Right cardiac atrium (tissue), 5 donors: ENCODE results near the gene MICA. TPM values are rescaled to one million over a fixed set of nuclear protein-coding genes. Genes with fewer than 3 reads are reported as not detected.
"Not testable (repeated sequence)": the region's sequence is repeated elsewhere in the genome, so short reads cannot be mapped to it uniquely, and the experiment has no call there.

Source experiments
- ATAC-seq, 2 donors: fragments of 200-7000 bp; cut with Tn5 transposase; one replicate each; pipeline versions ENCODE4 v1.8.0 to v1.9.1; 2020; ENCODE audit warnings: moderate library complexity in 2 of 2, mild to moderate bottlenecking in 1 of 2
- DNase-seq, 3 donors: peaks; one replicate each; pipeline ENCODE4 v3.0.0-alpha.2; 2020
- H3K27ac ChIP-seq: one replicate; pipeline ENCODE4 v1.5.1; 2013; ENCODE audit warnings: mild to moderate bottlenecking, low read length, control low read depth, moderate library complexity
- H3K27me3 ChIP-seq: one replicate; pipeline ENCODE4 v1.6.1; 2013; ENCODE audit not compliant: control insufficient read depth, insufficient read depth
- H3K4me1 ChIP-seq: one replicate; pipeline ENCODE4 v1.6.1; 2013; ENCODE audit warnings: low read length; ENCODE audit not compliant: control insufficient read depth, insufficient read depth
- H3K4me3 ChIP-seq: one replicate; pipeline ENCODE4 v1.5.1; 2013; ENCODE audit warnings: low read length, control low read depth
- H3K9me3 ChIP-seq: one replicate; pipeline ENCODE4 v1.6.1; 2013; ENCODE audit warnings: low read length; ENCODE audit not compliant: control insufficient read depth
- WGBS: extraction: QIAGEN DNeasy Blood & Tissue Kit; methylation state at CpG from one replicate; pipeline ENCODE4 v1.1.7; 2013; 5-methylcytosine and 5-hydroxymethylcytosine counted together
- intact Hi-C, 4 donors: fragments of 100-400 bp; cut with DNase I; formaldehyde crosslinking; loops; one replicate each; pipeline versions ENCODE4 v1.11.0 to v1.14.0; 2022 to 2023
- polyA plus RNA-seq: library from polyadenylated mRNA; stranded (reverse); fragments of 200-250 nt; gene quantifications from one replicate; pipeline ENCODE4 v1.2.3, GENCODE V29; 2013
- total RNA-seq, 4 donors: library from RNA; stranded (reverse); fragmentation: NEBNext Ultra II Directional; extraction: Animal tissue kit (Norgen Biotek cat#: 25700); gene quantifications; one replicate each; pipeline ENCODE4 v1.2.1, GENCODE V29; 2021
- donor health status: healthy with polysubstance abuse.
- donor health status: DM: no; HTN: yes; CAD: no.
- donor health status: DM: no; HTN: no; CAD: no.
- donor health status: DM: no; HTN: yes; CAD: no; lungs with severe emphysema.
- donor health status: DM: yes; HTN: yes; CAD: no.

MICA gene
- total and polyA plus RNA-seq, 5 donors = 8.8 to 13.6 (median 10.7) TPM

DNA sequence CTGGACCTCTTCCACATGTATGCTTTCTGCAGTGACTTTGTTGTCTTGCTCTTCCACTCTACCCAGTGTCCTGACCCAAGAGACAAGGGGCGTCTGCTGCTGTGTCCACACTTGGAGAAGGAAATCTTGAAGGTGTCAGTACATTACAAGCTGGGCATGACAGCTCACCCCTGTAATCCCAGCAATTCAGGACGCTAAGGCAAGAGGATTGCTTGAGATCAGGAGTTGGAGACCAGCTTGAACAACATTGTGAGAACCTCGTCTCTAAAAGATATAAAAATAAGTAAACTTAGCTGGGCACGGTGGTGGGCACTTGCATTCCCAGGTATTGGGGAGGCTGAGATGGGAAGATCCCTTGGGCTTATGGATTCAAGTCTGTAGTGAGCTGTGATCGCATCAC is 40.6 kb upstream of the MICA start:
- Histone ChIP-seq H3K27me3 (no peaks in the 10 kb centered on the region), H3K4me1 (no peaks in the 10 kb centered on the region), H3K9me3 (no peaks in the 10 kb centered on the region), H3K4me3 (no peak overlapping the region), H3K27ac (no peak overlapping the region)
- DNase-seq (no peak), ATAC-seq (no peak)
- 51% methylated on average over 5 of the region's 5 CpGs for WGBS
- intact Hi-C loops = loop anchor here in 1 of 4 donors (5.0 kb wide), 1 partner anchor 235 kb away; no protein-coding TSS in a partner anchor

DNA sequence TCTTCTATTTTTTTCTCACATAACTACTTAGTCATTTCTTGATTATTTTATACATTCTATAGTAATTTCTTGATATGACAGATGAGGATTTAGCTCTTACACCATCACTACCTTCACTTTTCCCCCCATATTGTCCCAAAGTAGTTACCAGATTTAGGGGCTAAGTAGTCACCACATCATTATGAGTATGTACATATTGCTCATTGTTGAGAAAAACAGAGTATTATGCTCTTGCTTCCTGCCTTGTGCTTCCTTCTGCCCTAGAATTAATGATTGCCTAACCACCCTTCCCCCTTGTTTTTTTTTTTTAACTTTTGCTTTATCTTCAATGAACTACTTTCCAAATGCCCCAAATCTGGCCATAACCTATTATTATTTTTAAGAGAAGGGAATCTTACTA is 39.6 kb upstream of the MICA start:
- no peaks in the 10 kb centered on the region for H3K27me3 ChIP-seq
- no peak overlapping the region for H3K4me3 ChIP-seq
- no peak for ATAC-seq
- no peaks in the 10 kb centered on the region for H3K4me1 ChIP-seq
- DNase-seq = no peak
- no peak overlapping the region for H3K27ac ChIP-seq
- intact Hi-C loops = loop anchor here in 1 of 4 donors (5.0 kb wide), 1 partner anchor 237 kb away; no protein-coding TSS in a partner anchor
- no peaks in the 10 kb centered on the region for H3K9me3 ChIP-seq

DNA sequence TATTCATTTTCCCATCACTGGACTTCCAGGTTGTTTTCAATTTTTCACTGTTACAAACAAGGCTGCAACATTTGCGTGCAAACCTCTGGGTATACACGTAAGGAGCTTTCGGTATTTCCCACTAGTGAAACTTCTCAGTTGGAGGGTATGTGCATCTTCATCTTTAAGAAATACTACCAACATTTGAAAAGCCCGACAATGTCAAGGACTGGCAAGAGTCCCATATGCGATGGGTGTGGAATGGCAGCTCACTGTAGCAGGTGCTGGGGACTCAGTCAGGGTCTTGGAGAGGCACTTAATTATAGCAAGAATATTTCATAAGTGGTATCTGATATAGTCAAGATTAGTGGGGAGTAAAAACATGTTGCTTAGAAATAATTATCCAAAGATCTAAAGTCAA is 37.5 kb upstream of the MICA start:
- ATAC-seq = no peak
- 73% methylated on average over 5 of the region's 5 CpGs for WGBS
- H3K9me3 ChIP-seq = no peaks in the 10 kb centered on the region
- H3K27ac ChIP-seq = no peak overlapping the region
- intact Hi-C loops = loop anchor here (2.0 to 5.0 kb wide), 4 partner anchors 169 to 229 kb away; partner anchors contain the start of gene PSORS1C2 (in 2 of the 4)
- H3K27me3 ChIP-seq = no peaks in the 10 kb centered on the region
- H3K4me3 ChIP-seq = no peak overlapping the region
- no peaks in the 10 kb centered on the region for H3K4me1 ChIP-seq
- DNase-seq = no peak

DNA sequence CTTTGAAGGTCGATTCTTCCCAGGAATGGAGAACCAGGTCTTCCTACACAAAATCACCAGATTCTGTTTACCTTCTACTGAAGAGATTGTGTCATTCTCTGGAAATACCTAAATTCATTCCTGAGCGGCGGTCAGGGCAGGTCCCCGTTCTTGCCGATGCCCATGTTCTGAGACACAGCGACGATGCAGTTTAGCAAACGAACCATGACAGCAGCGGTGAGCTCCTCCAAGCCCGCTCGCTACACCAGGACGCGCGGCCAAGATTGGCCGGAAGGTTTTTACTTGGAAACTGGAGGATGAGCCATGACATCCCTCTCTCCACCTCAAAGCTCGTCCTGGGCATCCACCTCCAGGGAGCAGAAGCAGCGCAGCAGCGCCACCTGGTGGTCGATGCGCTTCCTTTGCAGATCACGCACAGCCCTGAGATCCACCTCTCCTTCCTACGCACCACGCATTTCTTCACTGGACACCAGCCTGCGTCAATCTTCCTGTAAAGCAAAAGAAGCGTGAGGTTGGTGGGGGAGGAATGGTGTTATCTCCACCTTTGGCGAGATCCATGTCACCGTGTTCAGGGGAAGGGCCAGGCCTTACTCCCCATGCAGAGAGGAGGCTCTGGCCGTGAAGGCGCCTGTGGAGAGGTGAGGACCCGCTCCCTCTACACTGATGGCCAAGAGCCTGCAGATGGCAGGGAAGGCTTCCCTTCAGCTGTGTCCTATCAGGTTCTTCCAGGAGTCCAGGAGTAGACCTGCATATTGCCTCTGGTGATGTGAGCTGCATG is 36.5 kb upstream of the MICA start:
- peak; percentile 98 to 99 for ATAC-seq
- DNase-seq = peak; percentile 86 to 96 (median 96)
- intact Hi-C loops = loop anchor here (1.0 to 5.0 kb wide), 5 partner anchors 170 to 230 kb away; partner anchors contain the start of gene PSORS1C2 (in 2 of the 4)
- no peak overlapping the region for H3K4me3 ChIP-seq
- no peak overlapping the region for H3K27ac ChIP-seq
- WGBS = 5% methylated on average over 30 of the region's 30 CpGs
- H3K9me3 ChIP-seq = no peaks in the 10 kb centered on the region
- no peaks in the 10 kb centered on the region for H3K27me3 ChIP-seq
- H3K4me1 ChIP-seq = no peaks in the 10 kb centered on the region

DNA sequence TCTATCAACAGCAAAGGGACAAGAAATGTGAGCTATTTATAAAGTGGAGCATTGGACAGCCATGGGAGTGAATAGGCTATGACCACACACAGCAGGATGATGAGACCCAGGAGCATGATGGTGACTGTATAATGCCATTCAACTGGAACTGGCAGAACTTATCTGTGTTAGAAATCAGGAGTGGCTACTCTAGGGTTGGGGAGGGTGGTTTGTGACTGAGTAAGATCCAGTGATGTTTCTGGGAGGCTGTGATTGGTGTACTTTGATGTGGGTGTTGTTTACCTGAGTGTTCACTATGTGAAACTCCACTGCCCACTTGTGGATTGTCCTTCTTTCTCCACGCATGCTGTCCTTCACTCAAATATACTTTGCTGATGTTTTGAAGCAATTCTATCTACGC is 34.9 kb upstream of the MICA start:
- no peaks in the 10 kb centered on the region for H3K27me3 ChIP-seq
- H3K27ac ChIP-seq = no peak overlapping the region
- intact Hi-C loops = loop anchor here (5.0 kb wide), 3 partner anchors 176 to 231 kb away; partner anchors contain the start of gene PSORS1C2 (in 2 of the 4)
- H3K4me3 ChIP-seq = no peak overlapping the region
- H3K9me3 ChIP-seq = no peaks in the 10 kb centered on the region
- no peaks in the 10 kb centered on the region for H3K4me1 ChIP-seq
- DNase-seq (no peak), ATAC-seq (no peak)
- 77% methylated on average over 2 of the region's 2 CpGs for WGBS

DNA sequence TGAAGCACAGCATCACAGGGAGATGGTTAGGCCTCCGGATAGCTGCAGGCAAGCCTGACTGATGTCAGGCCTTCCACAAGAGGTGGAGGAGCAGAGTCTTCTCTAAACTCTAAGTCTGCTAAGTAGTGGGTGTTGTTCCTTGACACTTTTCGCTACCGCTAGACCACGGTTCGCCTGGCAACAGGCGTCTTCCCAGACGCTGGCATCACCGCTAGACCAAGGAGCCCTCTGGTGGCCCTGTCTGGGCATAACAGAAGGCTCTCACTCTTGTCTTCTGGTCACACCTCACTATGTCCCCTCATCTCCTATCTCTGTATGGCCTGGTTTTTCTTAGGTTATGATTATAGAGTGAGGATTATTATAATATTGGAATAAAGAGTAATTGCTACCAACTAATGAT is 29.3 kb upstream of the MICA start:
- not testable (repeated sequence) for H3K27me3 ChIP-seq, H3K9me3 ChIP-seq, DNase-seq, ATAC-seq, H3K27ac ChIP-seq, H3K4me1 ChIP-seq, H3K4me3 ChIP-seq
- 0% methylated on average over 4 of the region's 8 CpGs for WGBS
- intact Hi-C loops = loop anchor here in 1 of 4 donors (10.0 kb wide), 1 partner anchor 239 kb away; the partner anchor contains the start of gene PSORS1C2

DNA sequence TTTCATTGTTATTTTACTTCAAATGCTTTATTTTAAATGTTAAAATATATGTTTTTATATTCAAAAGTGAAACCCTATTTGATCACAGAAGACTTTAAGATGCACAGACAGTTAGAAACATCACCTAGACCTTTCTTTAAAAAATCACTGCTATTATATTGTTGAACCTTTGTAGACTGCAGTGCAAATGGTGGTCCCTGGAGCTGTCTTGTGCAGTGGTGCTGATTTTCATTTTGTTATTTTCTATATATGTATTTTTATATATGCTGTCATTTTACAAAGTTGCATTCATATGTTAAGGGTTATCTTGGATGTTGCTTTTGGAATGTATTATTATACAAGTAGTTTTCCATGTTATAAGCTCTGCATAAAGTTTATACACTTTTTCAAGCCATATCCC is 27.7 kb upstream of the MICA start:
- H3K4me1 ChIP-seq = no peaks in the 10 kb centered on the region
- intact Hi-C loops = loop anchor here in 1 of 4 donors (10.0 kb wide), 1 partner anchor 241 kb away; the partner anchor contains the start of gene PSORS1C2
- H3K4me3 ChIP-seq = no peak overlapping the region
- no peaks in the 10 kb centered on the region for H3K27me3 ChIP-seq
- ATAC-seq = no peak
- H3K9me3 ChIP-seq = no peaks in the 10 kb centered on the region
- no peak for DNase-seq
- no peak overlapping the region for H3K27ac ChIP-seq

DNA sequence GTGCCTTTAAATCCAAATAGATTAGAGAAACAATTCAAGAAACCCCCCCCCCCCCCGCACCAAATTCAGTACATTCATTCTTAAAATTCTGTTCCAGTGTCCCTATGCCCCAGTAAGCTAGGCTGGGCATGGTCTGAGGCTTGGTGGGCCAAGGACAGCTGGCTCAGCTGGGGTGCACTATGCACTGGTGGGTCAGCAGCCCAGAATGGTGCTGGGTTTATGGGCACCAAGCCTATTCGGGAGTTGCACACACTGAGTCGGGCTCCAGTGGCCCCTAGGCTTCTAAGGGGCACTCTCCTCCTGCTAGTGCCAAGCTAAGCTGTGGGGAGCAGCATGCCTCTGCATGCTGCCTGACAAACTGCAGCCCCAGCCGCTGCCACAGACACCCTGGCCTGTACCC is 26.4 kb upstream of the MICA start:
- Histone ChIP-seq H3K4me3 (no peak overlapping the region), H3K9me3 (no peaks in the 10 kb centered on the region), H3K4me1 (no peaks in the 10 kb centered on the region), H3K27me3 (no peaks in the 10 kb centered on the region), H3K27ac (no peak overlapping the region)
- 34% methylated on average over 4 of the region's 4 CpGs for WGBS
- DNase-seq (no peak), ATAC-seq (no peak)
- intact Hi-C loops = loop anchor here in 1 of 4 donors (10.0 kb wide), 1 partner anchor 242 kb away; the partner anchor contains the start of gene PSORS1C2

DNA sequence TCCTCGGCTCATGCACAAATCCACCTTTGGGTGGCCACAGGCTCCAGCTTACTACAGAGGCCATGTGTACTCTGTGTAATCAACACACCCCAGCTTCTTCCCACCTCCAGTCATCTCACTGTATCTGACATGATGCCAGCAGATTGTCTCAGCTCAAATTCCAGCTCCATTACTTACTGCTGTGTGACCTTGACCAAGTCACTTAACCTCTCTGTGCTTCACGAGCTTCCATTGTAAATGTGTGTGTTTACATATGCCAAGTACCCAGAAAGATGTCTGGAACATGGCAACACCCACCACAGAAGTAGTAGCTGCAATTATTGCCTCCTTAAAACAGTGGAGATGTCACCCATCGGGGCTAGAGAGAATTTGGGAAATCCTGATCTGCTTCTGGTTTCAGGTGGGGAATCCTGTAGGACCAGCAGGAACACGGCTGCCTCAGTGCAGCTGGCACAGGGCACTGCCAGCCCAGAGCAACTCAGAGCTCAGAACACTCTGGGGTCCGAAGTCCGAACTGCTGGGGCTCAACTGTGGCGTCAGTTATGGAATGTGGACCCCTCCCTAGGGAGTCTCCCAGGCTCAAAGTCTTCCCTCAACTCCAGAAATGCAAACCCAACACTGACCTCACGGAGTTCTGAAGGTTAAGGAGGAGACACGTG is 25.2 kb upstream of the MICA start:
- Histone ChIP-seq H3K27ac (no peak overlapping the region), H3K4me3 (no peak overlapping the region), H3K9me3 (no peaks in the 10 kb centered on the region), H3K27me3 (no peaks in the 10 kb centered on the region), H3K4me1 (no peaks in the 10 kb centered on the region)
- intact Hi-C loops = loop anchor here in 1 of 4 donors (10.0 kb wide), 1 partner anchor 243 kb away; the partner anchor contains the start of gene PSORS1C2
- WGBS = 53% methylated on average over 9 of the region's 9 CpGs
- DNase-seq (no peak), ATAC-seq (no peak)

DNA sequence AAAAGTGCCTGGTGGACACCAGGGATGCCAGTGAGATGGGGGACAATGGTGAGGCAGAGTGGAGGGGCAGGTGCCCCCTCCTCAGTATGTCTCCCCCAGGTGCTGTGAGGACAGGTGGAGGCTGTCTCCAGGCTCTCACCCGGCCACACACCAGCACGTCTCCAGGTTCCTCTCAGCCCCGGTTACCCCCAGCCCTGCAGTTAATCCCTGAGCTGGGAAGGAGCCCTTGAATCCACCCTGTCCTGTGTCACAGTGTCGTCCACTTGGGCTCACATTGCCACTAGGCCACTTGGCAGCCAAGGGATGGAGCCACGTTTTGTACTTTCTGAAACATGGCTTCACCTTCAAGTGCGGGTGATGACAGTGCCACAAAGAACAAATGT is 24.7 kb upstream of the MICA start:
- Histone ChIP-seq H3K27ac (no peak overlapping the region), H3K4me3 (no peak overlapping the region), H3K4me1 (no peaks in the 10 kb centered on the region), H3K9me3 (no peaks in the 10 kb centered on the region), H3K27me3 (no peaks in the 10 kb centered on the region)
- no peak for ATAC-seq
- intact Hi-C loops = loop anchor here in 1 of 4 donors (10.0 kb wide), 1 partner anchor 244 kb away; the partner anchor contains the start of gene PSORS1C2
- 66% methylated on average over 6 of the region's 6 CpGs for WGBS
- no peak for DNase-seq

DNA sequence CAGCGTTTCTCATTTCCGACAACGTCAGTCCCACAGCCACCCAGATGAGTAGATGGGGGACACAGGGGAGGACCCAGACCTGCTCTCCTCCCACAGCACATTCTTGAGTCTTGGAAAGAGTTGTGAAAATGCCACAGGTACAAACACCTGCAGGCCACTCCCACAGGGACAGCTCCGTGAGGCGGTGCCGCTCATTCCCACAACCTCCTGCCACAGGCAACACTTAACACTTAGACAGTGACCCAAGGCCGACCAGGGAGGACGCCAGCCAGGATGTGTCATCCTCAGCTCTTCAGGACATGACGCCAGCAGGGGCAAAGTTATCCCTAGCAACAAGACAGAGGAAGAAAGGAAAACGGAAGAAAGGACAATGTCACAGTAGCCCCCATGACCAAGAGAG is 23.5 kb upstream of the MICA start:
- DNase-seq (no peak), ATAC-seq (no peak)
- intact Hi-C loops = loop anchor here in 1 of 4 donors (10.0 kb wide), 1 partner anchor 245 kb away; the partner anchor contains the start of gene PSORS1C2
- Histone ChIP-seq H3K27me3 (no peaks in the 10 kb centered on the region), H3K4me3 (no peak overlapping the region), H3K9me3 (no peaks in the 10 kb centered on the region), H3K4me1 (no peaks in the 10 kb centered on the region), H3K27ac (no peak overlapping the region)
- WGBS = 54% methylated on average over 10 of the region's 10 CpGs
